SH-SY5Y (cell line): ENCODE data around the gene DNAAF1.

Experiments used
- GATA2 ChIP-seq: IDR thresholded peaks from 2 replicates; pipeline ENCODE4 v1.6.1; 2011; ENCODE audit warnings: mild to moderate bottlenecking, low read depth, low read length
- GATA3 ChIP-seq: IDR thresholded peaks from 2 replicates; pipeline ENCODE4 v1.6.1; 2011; ENCODE audit warnings: low read depth, mild to moderate bottlenecking, low read length, moderate library complexity

DNA sequence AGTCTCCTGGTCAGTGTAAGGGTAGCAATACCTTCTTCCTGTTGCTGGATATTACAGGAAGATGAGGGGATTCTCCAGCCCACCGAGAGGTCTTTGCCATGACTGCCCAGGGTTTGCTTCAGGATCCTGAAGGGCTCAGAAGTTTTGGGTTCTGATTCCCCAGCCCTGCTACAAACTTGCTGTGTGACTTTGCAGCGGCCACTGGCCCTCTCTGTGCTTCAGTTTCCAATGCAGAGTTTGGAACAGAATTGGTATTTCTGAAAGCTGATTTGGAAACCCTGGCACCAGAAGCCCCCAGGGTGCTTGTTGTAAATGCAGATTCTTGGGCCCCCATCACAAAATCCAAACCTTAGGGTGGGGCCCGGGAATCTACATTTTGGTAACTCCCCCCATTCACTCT lies 80.0 kb downstream of the DNAAF1 start:
- TF ChIP-seq GATA2 (no peak), GATA3 (no peak)
